ENCODE data around the gene RXRG.

DNA sequence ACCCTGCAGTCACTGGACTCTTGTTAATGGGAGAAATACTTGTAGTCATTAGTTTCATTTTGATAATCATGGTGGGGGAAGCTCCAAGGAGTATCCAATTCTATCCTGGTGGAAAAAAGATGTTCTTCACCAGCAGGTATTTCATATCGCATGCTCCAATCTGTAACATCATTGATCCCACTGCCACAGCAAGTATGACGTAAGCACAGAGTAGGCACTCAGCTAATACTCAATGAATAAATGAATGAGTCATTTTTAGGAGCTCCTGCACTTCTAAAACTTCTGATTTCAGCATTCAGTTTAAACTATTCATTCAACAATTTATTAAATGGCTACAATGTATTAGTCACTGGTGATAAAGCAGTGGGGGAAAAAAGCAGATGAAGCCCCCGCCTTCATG, 30.3 kb downstream of the RXRG start:
- TF ChIP-seq GATA2 (IDR thresholded peaks at IDR 0.05; ENCODE audit: low read depth, low read length): no peak
- TF ChIP-seq GATA3 (IDR thresholded peaks at IDR 0.05; ENCODE audit: low read depth, low read length): no peak

All from SH-SY5Y (cell line).